H54 (cell line): Measurements from ENCODE around the gene RAET1G.
A peak's percentile ranks its signal among the peaks of the same experiment; 100 is the strongest.
"Not testable (repeated sequence)": the region's sequence is repeated elsewhere in the genome, so short reads cannot be mapped to it uniquely, and the experiment has no call there.

Source experiments
- DNase-seq: peaks from one replicate; pipeline ENCODE4 v3.0.0; 2011; ENCODE audit warnings: low spot score, mixed read lengths; ENCODE audit not compliant: insufficient read length
- FAIRE-seq: peaks from 3 replicates; lab custom pipeline; 2011; peaks lifted over from hg19 to GRCh38; lab: Jason Lieb, UNC
- POLR2A ChIP-seq: IDR thresholded peaks from 2 replicates; pipeline ENCODE4 v1.6.1; 2011; ENCODE audit warnings: low read depth, mild to moderate bottlenecking, low read length

RAET1G gene

DNA sequence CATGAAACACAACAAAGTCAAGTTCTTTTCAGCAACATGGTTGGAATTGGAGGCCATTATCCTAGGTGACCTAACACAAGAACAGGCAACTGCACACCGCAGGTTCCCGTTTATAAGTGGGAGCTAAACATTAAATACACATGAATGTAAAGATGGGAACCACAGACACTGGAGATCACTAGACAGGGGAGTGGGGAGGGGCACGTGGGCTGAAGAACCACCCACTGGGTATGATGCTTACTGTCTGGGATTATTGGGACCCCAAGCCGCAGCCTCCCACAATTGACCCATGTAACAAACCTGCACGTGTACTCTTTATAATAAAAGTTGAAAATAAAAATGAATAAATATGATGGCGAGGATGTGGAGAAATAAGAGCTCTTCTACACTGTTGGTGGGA lies 8.6 kb upstream of the RAET1G start:
- FAIRE-seq (no peak), DNase-seq (no peak)
- no peak for TF ChIP-seq POLR2A

- no peak for DNase-seq
- no peak for FAIRE-seq
- no peak for TF ChIP-seq POLR2A
Observed at GRCh38 chr6:149929422-149929821, 6.5 kb upstream of the RAET1G start.

GRCh38 chr6:149927025-149927424 lies 4.1 kb upstream of the RAET1G start:
- not testable (repeated sequence) for DNase-seq, FAIRE-seq

DNA sequence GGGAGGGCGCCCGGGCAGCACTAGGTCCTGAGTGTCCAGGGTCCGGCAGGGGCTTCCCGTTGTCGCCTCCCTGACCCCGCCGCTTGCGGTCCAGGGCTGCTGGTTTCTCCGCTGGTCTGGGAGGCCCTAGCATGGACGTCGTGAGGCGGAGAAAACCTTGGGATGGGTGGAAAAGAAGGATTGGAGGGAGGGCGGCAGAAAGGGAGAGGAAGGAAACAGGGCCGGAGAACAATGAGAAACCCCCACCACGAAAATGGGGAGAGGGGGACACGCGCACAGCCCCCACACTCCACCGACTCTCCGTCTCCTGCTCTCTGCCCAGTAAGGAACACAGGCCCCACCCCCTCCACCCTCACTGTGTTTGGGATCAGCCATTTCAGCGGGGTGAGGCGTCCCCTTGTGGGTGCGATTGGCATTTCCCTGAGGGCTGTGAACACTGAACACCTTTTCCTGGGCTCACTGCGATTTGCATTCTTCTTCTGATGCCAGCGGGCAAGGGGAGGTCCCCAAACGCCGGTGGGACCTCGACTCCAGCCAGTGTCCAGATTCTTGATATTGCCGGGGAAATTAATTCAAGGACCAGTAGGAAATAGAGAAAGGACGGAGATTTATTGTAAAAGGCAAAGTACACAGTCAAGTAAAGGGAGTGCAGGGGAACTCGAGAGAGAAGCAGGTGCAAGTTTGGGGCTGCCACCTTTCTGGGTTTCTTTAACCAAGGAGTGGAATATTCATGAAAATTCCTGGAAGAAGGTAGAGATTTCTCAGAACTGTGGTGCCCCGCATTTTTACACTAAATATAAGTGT lies 3.3 kb upstream of the RAET1G start:
- no peak for TF ChIP-seq POLR2A
- no peak for FAIRE-seq
- peak; percentile 19 for DNase-seq

DNA sequence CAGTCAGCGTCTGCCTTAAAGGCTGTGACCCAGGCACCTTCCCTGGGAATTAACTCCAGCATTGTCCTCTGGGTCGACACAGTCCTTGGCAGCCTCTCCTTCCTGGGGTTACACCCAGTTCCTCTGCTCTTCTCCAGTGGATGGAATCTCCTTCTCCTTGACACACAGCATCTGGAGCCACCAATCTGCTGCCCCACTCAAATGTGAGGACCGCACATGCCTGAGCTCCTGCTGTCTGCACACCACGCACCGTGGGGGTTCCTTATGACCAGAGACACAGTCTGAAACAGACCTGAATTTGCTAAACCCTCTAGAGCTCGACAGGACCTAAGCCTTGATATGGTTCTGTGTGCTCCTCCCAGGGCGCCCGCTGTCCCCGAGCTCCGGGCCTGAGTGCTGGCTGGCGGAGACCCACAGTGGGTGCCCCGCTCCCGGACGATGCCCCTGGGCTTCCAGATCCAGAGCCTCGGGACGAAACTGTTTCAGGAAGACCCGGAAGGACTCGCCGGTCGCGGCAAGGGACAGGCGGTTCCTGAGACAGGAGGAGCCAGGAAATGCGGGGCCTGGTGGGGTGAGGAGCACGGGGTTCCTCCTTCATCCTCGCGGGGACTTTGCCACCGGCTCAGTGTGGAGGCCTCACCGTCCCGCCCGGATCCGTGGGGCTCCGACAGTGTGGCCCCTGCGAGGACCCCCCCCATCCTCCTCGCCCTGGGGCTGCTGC lies 2.5 kb upstream of the RAET1G start:
- no peak for DNase-seq
- TF ChIP-seq POLR2A: no peak
- FAIRE-seq: no peak

DNA sequence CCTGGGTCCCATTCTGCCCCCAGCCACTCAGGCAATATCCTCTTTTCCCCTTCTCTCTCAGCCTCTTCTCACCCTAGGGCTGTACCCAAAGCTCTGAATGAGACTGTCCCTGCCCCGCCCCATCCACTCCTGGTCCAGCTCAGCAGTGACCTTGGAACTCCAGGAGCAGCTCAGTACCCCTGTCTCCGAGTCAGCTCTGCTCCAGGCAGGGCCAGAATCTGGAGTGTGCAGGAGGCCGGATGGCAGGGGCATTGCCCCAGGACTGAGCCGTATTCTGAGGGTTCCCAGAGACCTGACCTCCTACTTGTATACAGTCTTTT lies 2.0 kb upstream of the RAET1G start:
- DNase-seq: no peak
- no peak for FAIRE-seq
- TF ChIP-seq POLR2A: no peak

DNA sequence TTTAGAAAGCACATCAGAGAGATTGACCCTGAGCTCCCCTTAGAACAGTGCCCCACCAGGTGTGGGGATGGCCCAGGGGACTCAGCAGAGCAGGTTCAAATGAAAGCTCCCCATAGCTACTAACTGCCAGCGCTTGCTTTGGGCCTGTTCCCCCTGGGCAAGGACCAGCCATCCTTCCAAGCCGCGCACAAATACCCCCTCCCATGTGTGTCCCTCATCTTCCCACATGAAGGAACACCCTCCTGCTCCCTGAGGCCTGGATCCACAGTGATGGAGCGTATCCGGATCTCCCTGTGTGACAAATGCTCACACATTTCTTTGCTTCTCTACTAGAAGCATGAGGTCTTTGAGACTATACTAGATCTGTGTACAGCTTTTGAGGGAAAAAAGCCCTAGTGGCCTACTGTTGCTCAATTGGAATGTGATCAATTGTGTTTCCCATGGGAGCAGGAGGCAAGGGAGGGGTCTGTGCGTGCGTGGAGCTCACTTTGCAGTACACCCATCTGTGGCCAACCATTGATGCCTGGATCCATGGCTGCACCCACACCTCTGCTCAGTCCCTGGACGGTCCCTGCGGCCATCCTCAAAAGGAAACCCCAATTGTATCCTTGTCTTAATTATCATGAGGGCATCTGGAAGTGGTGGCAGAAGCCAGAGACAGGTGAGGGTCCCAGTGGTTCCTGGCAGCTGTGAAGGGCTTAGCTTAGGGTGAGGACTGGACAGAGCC lies 1.4 kb upstream of the RAET1G start:
- DNase-seq: no peak
- TF ChIP-seq POLR2A: no peak
- no peak for FAIRE-seq

- DNase-seq: no peak
- no peak for FAIRE-seq
- TF ChIP-seq POLR2A: no peak
Observed at GRCh38 chr6:149923327-149923986, 536 bp upstream of the RAET1G start.

GRCh38 chr6:149922091-149922490 lies 830 bp downstream of the RAET1G start:
- DNase-seq, FAIRE-seq: not testable (repeated sequence)

GRCh38 chr6:149921361-149921760 lies 1.6 kb downstream of the RAET1G start:
- TF ChIP-seq POLR2A: no peak
- DNase-seq (no peak), FAIRE-seq (no peak)

DNA sequence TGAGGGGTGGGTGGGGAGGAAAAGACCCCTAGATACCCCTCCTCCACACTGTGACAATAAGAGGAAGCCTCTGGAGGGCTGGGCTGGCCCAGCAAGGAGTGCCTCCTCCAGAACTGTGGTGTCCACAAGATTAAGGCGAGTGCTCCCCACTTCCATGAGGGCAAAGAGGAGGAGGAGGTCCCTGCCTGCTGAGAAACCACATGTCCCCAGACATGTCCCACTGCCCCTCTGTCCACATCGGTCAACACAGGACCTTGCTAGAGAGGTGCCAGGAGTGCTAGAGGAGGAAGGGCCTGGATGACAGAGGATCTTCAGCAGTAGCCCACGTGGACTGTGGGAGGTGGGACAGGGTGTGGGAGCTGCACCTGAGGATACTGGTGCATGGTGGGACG lies 3.1 kb downstream of the RAET1G start:
- no peak for TF ChIP-seq POLR2A
- no peak for FAIRE-seq

GRCh38 chr6:149919126-149919833 lies 3.6 kb downstream of the RAET1G start:
- DNase-seq, FAIRE-seq: not testable (repeated sequence)

More for the DNA sequence above, 3.1 kb downstream of the RAET1G start:
- DNase-seq: no peak

DNA sequence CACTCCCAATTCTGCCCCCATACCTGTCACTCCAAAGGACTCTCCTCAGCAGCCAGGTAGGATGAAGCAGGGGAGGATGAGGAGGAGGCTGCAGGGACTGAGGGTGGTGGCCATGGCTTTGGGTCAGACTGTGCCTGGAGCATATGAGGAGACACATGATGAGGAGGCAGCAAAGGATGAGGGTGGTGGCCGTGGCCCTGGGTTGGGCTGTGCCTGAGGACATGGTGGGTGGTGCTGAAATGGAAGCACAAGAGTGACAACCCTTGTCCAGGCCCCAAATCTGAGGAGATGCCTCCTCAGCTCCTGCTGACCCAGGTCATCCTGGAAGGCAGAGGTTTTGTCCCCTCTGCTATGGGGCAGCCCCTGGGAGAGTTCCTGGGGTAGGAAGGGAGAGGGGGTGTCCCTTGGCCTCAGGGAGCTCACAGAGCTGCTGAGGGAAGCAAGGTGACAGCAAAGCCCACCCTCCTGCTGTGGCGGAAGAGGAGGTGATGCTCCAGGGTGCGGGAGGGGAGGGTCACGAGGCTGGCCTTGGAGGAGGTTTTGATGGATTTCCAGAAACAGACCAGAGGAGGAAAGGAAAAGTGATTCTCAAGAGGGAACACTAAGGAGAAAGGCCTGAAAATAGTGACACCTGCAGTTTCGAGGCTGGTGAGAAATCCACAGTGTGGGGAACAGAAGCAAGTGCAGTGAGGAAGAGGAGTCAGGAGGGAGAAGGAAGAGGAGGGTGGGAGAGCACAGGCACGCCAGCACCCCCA lies 4.6 kb downstream of the RAET1G start:
- FAIRE-seq: no peak
- no peak for TF ChIP-seq POLR2A
- no peak for DNase-seq
